GM19043 (cell line): ENCODE measurements around the gene TSPAN11.

Source experiments
- ATAC-seq: cut with Tn5 transposase; IDR thresholded peaks from one replicate; pipeline ENCODE4 v1.9.1; 2021; ENCODE audit warnings: low read depth; ENCODE audit not compliant: unreplicated experiment

Gene TSPAN11

DNA sequence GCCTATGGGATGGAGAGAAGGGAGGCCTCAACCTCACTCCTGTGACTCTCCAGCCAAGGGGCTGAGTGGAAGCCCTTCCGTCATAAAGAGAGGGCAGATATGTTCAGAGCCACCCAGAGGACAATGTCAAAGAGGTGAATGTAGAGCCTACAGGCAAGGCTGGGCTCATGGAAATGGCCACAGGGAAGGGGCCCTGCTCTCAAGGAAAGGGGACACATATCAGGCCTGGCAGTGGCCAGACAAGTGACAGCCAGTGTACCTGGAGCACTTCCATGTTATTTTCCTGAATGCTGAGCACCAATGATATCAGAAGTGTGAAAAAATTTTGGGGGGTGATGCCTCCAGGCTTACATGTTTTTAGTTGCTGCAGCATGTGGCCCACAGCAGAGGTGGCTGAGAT lies 110.5 kb downstream of the TSPAN11 start:
- ATAC-seq: no peak

DNA sequence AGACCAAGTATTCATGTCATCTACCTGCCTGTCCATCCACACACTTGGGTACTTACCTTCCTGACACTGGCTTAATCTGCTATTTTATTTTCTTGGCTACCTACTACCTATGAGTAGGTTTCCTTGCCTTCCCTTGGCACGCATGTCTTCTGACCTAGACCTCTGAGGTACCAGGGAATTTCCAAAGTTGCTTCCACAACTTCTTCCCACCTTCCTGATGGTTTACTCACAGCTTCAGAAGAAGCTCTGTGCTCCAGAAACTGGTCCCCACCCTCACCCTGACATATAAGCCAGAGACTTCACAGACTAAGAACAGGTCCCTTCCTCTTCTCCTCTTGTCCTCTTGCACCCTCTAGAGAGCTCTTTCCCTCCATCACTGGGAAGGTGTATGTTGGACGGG lies 111.4 kb downstream of the TSPAN11 start:
- ATAC-seq: no peak

DNA sequence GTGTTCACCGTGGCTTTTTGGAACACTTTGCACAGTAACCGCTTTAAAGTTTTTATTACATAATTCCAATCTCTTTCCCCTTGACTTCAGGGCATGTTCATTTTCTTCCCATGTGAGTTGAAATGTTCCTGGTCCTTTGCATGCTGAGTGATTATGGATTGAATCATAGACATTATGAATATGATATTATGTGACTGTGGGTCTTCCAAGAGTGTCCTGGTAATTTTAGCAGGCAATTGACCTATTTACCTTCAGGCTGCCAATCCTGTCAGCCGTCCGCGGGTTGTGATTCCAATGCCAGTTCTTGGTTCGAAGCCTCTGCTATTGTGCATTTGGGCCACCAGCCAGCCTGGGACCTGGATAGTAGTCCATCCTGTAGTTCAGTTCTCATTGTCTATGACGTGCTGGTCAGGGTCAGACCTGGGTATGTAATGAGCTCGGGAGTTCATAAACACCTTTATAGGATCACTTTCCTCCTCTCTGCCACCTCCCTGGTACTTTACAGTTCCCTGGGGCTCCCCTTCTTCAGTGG lies 114.6 kb downstream of the TSPAN11 start:
- ATAC-seq: no peak
